HG03469 (cell line): ENCODE measurements around the gene PGF.

Experiments
- ATAC-seq: cut with Tn5 transposase; IDR thresholded peaks from one replicate; pipeline ENCODE4 v1.9.1; 2021; ENCODE audit warnings: mild to moderate bottlenecking, moderate library complexity, moderate number of reproducible peaks; ENCODE audit not compliant: unreplicated experiment

The PGF gene

GRCh38 chr14:74921053-74921620 lies 34.3 kb downstream of the PGF start:
- ATAC-seq: no peak

GRCh38 chr14:74920281-74920680 lies 35.1 kb downstream of the PGF start:
- no peak for ATAC-seq

DNA sequence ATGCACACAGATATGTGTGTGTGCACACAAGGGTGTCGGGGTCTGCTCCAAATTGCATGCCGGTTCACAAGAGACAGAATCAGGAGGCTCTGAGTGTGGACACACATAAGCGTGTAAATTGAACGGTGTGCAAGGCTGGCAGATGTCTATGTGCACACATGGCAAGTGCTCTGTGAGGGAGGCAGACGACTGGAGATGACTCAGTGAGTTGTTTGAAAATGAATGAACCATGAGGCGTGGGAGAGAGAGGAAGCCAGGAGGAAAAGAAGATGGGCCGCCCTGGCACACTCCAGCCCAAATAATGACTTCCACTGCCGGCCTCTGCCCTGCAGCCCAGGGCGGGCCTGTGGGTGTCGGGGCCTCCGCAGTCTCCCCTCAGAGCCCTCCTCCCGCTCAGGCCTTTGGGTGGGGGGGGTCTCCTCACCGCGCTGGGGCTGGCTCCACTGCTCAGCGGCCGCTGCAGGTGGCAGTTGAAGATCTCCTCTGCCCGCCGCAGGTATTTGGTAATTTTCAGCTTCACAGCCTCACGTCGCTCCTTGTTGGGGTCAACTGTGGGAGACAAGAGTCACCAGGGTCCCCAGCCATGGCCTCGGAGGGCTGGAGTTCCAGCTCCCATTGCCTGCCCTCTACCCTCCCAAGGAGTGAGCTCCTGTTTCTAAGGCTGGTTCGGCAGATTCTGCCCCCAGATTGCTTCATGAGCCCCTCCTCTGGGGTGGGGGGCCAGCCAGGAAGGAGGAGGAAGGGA lies 35.8 kb downstream of the PGF start:
- no peak for ATAC-seq

DNA sequence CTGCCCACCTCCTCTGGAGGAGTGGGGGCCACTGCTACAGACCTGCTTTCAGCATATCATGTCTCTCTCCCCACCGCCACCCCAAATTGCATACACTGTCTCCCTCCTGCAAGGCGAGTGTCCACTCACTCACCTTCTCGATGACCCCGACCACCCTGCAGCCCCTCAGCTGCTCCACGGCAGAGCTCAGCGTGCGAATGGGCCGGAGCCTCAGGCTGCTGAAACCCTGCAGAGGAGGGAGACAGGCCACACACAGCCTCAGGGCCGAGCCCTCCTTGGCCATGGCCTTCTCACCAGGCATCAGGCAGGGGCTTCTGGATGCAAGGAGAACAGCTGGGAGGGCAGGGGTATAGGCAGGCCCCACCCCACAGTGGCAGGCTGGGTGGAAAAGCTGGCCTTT lies 37.0 kb downstream of the PGF start:
- ATAC-seq: no peak

GRCh38 chr14:74917646-74918081 lies 37.7 kb downstream of the PGF start:
- no peak for ATAC-seq

GRCh38 chr14:74917178-74917543 lies 38.2 kb downstream of the PGF start:
- no peak for ATAC-seq

- ATAC-seq: no peak
Measured at GRCh38 chr14:74915826-74916225, 39.6 kb downstream of the PGF start.

- no peak for ATAC-seq
Measured at GRCh38 chr14:74915426-74915825, 40.0 kb downstream of the PGF start.

DNA sequence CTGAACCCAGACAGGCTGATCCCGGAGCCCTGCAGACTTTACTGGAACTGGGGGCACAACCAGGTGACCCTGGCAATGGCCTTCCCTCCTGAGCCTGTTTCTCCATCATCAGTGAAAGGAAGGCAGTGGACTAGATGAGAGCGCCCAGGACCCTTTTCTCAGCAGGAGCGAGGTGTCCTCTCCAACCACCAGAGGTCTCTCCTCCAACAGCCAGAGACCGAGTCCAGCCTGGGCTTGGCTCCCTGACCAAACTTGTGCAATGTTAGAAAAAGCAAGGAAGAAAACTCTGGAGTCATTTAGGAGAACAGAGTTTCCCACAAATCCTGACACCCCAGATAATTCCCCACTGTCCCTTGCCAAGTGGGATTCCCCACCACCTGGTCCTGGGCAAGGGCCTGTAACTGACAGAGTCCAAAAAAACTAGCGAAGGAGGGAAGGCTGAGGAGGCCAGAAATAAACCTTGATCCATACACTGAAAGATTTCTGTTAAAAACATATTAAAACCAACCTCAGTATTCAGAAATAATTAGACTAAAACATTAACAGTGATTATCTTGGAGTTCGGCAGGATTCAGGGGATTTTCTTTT lies 41.3 kb downstream of the PGF start:
- ATAC-seq: no peak

GRCh38 chr14:74913393-74913910 lies 41.9 kb downstream of the PGF start:
- ATAC-seq: no peak

- ATAC-seq: no peak
Measured at GRCh38 chr14:74912801-74913200, 42.6 kb downstream of the PGF start.

GRCh38 chr14:74912111-74912510 lies 43.3 kb downstream of the PGF start:
- no peak for ATAC-seq

- ATAC-seq: no peak
Measured at GRCh38 chr14:74911704-74912103, 43.7 kb downstream of the PGF start.

DNA sequence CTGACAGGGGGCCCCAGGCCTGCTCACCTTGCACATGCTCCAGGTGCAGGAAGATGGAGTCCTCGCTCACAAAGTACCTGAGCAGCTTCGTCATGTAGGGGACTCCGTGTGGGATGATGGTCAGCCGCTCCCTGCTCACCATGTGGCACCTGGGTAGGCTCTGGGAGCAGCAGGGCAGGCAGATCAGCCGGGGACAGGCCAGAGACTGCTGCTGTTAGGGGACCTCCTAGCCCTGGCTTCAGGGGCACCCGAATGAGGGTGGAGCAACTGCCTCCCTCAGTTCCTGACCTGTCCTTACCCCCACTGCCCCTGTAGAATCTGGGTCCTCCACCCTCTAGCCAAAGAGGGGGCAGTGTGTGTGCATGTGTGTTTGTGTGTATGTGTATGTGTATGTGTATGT lies 44.2 kb downstream of the PGF start:
- no peak for ATAC-seq

DNA sequence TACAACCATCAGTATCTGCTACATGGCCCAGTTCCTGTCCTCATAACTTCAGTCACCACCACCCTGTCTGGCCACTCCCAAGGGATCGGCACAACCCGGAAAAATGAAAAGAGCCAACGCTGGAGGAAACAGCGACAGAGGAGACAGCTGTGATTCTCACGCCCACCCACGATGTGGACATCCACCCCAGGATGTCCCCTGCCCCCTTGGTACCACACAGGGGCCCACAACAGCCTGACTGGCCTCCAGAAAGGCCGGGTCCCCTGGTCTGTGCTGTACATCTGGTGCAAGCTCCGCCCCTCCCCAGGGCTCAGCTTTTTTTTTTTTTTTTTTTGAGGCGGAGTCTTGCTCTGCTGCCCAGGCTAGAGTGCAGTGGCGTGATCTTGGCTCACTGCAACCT lies 44.8 kb downstream of the PGF start:
- no peak for ATAC-seq

DNA sequence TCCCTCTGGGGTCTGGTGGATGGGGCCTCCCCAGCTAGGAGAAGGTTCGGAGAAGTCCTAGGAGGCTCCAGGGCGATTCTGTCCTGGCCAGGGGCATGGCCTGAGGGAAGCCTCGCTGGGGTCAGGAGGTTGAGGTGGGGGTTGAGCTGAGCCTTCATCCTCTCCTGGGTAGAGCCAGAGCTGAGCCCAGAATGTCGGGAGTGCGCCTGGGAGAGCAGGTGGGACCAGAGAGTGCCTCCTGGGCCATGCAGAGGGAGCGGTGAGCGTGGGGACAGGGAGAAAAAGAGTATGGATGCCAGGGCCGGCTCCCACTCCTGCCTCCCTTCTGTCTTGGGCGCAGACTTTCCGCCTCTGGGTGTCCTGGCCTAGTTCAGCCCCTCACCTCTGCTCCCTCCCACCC lies 45.5 kb downstream of the PGF start:
- no peak for ATAC-seq

DNA sequence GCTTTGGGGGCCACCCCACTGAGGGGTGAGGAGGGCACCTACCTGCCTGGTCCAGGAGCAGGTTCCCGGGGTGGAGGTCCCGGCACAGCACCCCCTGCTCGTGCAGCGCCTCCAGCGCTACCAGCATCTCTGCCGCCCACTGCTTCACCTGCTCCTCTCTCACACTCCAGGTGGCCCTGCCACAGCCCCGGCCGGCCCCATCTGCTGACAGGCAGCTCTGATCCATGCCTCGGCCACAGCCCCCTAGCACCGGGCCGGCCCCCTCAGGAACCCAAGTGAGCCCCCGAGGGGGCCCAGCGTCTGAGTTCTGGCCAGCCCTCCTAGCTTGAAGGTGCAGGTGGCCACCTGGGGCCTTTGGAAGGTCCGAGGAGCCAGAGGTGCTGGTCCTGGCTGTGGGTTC lies 45.9 kb downstream of the PGF start:
- no peak for ATAC-seq

DNA sequence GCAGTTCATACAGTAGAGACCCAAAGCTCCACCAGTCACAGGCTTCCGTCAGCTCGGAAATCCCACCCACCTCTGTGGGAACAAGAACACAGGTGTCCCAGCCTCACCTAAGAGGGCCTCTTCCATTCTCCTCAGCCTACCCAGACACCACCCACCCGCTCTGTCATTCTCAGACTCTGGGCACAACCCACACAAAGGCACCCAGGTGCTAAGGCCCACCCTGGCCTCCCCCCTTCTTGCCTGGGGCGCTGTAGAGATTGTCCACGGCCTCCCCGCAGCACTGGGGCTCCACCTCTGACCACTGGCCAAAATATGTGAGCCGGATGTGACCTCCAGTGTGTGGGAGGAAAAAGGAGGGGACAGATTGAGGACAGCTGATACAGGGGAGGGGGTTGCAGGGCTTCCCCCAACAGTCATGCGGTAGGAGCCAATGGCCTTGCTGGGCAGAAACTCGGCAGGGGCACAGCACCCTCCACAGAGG lies 46.5 kb downstream of the PGF start:
- ATAC-seq: no peak

GRCh38 chr14:74907744-74908143 lies 47.7 kb downstream of the PGF start:
- ATAC-seq: no peak

- no peak for ATAC-seq
Measured at GRCh38 chr14:74906925-74907521, 48.4 kb downstream of the PGF start.

DNA sequence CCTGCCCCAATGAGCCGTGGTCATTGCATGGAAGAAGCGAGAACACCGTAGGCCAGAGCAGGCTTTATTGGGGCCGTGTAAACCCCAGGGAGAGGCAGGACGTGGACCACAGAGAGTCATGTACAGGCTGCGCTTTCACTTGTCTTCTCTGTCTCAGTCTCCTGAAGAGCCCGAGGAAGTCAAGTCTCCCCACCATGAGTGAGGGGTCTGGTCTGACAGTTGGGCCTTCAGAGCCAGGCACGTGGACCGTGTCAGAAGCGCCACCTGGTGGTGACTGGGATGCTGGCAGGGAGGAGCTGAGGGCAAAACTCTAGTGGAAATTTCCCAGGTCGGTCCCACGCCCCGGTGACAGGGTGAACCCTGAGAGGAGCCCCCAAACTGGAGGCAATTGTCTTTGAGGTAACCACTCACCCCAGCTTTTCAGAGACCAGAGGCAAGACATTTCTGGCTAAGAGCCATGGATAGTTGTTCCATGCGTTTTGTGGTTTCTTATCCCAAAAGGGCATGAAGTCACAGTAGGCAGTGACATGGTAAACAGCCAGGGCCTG lies 49.7 kb downstream of the PGF start:
- no peak for ATAC-seq
